ENCODE data around the gene SLC26A3.

DNA sequence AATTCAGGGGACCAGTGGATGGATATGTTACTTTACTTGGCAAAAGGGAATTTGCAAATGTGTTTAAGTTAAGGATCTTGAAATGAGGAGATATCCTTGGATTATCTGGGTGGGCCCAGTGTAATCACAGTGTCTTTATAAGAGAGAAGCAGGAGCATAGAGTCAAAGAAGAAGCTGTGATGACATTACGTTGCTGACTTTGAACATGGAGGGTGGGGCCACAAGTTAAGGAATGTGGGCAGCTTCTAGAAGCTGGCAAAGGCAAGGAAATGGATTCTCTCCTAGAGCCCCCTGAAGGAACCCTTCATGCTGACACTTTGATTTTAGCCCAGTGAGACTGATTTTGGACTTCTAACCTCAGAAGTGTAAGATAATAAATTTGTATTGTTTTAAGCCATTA is 21.8 kb upstream of the SLC26A3 start:
- TF ChIP-seq POLR2A (IDR thresholded peaks at IDR 0.05): no peak
- TF ChIP-seq, protein P1, sequence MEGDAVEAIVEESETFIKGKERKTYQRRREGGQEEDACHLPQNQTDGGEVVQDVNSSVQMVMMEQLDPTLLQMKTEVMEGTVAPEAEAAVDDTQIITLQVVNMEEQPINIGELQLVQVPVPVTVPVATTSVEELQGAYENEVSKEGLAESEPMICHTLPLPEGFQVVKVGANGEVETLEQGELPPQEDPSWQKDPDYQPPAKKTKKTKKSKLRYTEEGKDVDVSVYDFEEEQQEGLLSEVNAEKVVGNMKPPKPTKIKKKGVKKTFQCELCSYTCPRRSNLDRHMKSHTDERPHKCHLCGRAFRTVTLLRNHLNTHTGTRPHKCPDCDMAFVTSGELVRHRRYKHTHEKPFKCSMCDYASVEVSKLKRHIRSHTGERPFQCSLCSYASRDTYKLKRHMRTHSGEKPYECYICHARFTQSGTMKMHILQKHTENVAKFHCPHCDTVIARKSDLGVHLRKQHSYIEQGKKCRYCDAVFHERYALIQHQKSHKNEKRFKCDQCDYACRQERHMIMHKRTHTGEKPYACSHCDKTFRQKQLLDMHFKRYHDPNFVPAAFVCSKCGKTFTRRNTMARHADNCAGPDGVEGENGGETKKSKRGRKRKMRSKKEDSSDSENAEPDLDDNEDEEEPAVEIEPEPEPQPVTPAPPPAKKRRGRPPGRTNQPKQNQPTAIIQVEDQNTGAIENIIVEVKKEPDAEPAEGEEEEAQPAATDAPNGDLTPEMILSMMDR (IDR thresholded peaks at IDR 0.05 in 4 of 5, conservative IDR thresholded peaks at IDR 0.05 in 1 of 5): no peak
